ENCODE results near the gene CHPF. TPM values are rescaled to one million over a fixed set of nuclear protein-coding genes. Genes with fewer than 3 reads are reported as not detected.

Gene CHPF
- total RNA-seq, 2 experiments from 2014 or later, result 19.9 to 21.0 TPM

GRCh38 chr2:219505585-219505984 is 38.0 kb downstream of the CHPF start:
- CTCF ChIA-PET, result no interaction called here
- H3K4me1 Mint-ChIP-seq (ENCODE audit: low read depth), result peaks cover 15% of the 10 kb centered on the region
- no peaks in the 10 kb centered on the region for H3K9me3 Mint-ChIP-seq
- H3K27me3 Mint-ChIP-seq, result peaks cover 17% of the 10 kb centered on the region
- POLR2A ChIA-PET, result interaction anchor here (1.4 kb wide), 1 partner anchor 117 kb away, joined by 4 read pairs; the partner anchor contains the start of gene DNPEP
- H3K36me3 Mint-ChIP-seq, result peaks cover 36% of the 10 kb centered on the region
- DNase-seq, result no peak
- H3K27ac Mint-ChIP-seq, result no peak overlapping the region
- intact Hi-C loops (cut with micrococcal nuclease), result no loop called here
- H3K4me3 Mint-ChIP-seq, result no peak overlapping the region

GRCh38 chr2:219502618-219503017 is 41.0 kb downstream of the CHPF start:
- no peak for DNase-seq
- no peak overlapping the region for H3K4me3 Mint-ChIP-seq
- no peak overlapping the region for H3K27ac Mint-ChIP-seq
- ChIA-PET POLR2A (no interaction called here), CTCF (interaction anchor here (1.7 kb wide), 1 partner anchor 27 kb away, joined by 6 read pairs; no protein-coding TSS in a partner anchor)
- H3K27me3 Mint-ChIP-seq, result peaks cover 10% of the 10 kb centered on the region
- H3K4me1 Mint-ChIP-seq (ENCODE audit: low read depth), result peaks cover 28% of the 10 kb centered on the region
- intact Hi-C loops (cut with micrococcal nuclease), result no loop called here
- H3K9me3 Mint-ChIP-seq, result no peaks in the 10 kb centered on the region
- peaks cover 35% of the 10 kb centered on the region for H3K36me3 Mint-ChIP-seq

DNA sequence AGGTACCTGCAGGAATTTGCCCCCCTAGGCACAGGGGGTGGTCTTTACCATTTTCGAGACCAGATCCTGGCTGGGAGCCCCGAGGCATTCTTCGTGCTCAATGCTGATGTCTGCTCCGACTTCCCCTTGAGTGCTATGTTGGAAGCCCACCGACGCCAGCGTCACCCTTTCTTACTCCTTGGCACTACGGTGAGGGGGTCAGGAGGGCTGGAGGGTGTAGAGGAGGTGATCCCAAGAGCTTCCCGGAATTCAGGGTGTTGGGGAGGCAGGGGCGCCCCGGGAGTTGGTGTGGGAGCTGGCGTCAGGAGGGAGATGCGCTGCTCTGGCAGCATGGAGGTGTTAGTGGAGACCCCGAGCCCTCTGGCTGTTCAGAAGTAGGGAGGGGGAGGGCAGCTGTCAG is 41.8 kb downstream of the CHPF start:
- peaks cover 34% of the 10 kb centered on the region for H3K4me1 Mint-ChIP-seq (ENCODE audit: low read depth)
- peaks cover 31% of the 10 kb centered on the region for H3K36me3 Mint-ChIP-seq
- H3K27ac Mint-ChIP-seq, result no peak overlapping the region
- ChIA-PET CTCF (interaction anchor here (1.0 to 1.7 kb wide), 2 partner anchors 28 to 58 kb away, joined by 3 to 6 read pairs; no protein-coding TSS in a partner anchor), POLR2A (no interaction called here)
- no peak for DNase-seq
- H3K9me3 Mint-ChIP-seq, result no peaks in the 10 kb centered on the region
- peaks cover 15% of the 10 kb centered on the region for H3K27me3 Mint-ChIP-seq
- intact Hi-C loops (cut with micrococcal nuclease), result no loop called here
- H3K4me3 Mint-ChIP-seq, result no peak overlapping the region

DNA sequence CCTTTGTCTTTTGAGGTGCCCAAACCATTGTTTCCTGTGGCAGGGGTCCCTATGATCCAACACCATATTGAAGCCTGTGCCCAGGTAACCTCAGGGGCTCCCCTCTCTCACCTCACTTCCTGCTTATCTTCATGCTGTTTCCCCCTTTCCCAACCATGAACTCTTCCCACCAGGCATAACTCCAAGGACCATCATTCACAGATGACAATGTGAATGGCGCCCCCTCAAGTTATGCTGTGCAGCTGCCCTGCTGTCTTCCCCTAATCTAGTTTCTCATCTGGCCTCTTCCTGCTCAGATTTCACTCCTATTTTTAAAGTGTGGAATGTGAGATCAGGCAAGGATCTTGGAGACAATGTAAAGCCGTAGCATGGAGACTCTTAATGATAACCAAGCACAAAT is 43.5 kb downstream of the CHPF start:
- H3K9me3 Mint-ChIP-seq, result no peaks in the 10 kb centered on the region
- POLR2A ChIA-PET, result no interaction called here
- peaks cover 38% of the 10 kb centered on the region for H3K4me1 Mint-ChIP-seq (ENCODE audit: low read depth)
- no peak overlapping the region for H3K27ac Mint-ChIP-seq
- H3K27me3 Mint-ChIP-seq, result peaks cover 26% of the 10 kb centered on the region
- peak overlapping the region; percentile 33 for H3K4me3 Mint-ChIP-seq
- no peak for DNase-seq
- CTCF ChIA-PET, result interaction anchor here (0.7 to 10.7 kb wide), 4 partner anchors 9 to 112 kb away, joined by 3 to 277 read pairs (median 40); no protein-coding TSS in a partner anchor
- H3K36me3 Mint-ChIP-seq, result peaks cover 15% of the 10 kb centered on the region
- intact Hi-C loops (cut with micrococcal nuclease), result no loop called here

GRCh38 chr2:219499555-219499954 is 44.1 kb downstream of the CHPF start:
- no peaks in the 10 kb centered on the region for H3K9me3 Mint-ChIP-seq
- peaks cover 38% of the 10 kb centered on the region for H3K4me1 Mint-ChIP-seq (ENCODE audit: low read depth)
- peaks cover 32% of the 10 kb centered on the region for H3K27me3 Mint-ChIP-seq
- peak overlapping the region; percentile 83 for H3K4me3 Mint-ChIP-seq
- H3K36me3 Mint-ChIP-seq, result peaks cover 12% of the 10 kb centered on the region
- H3K27ac Mint-ChIP-seq, result peak overlapping the region; percentile 72
- no peak for DNase-seq
- ChIA-PET POLR2A (interaction anchor here (1.6 to 1.7 kb wide), 2 partner anchors 98 to 112 kb away, joined by 5 to 6 read pairs; partner anchors contain the start of genes DNPEP and STK11IP), CTCF (interaction anchor here (0.7 to 10.7 kb wide), 5 partner anchors 10 to 111 kb away, joined by 3 to 277 read pairs (median 43); partner anchors contain the start of genes CHPF and TMEM198)
- intact Hi-C loops (cut with micrococcal nuclease), result loop anchor here (2.0 to 5.0 kb wide), 2 partner anchors 23 to 57 kb away; no protein-coding TSS in a partner anchor

- Mint-ChIP-seq H3K4me3 (peak overlapping the region; percentile 83), H3K9me3 (no peaks in the 10 kb centered on the region), H3K4me1 (ENCODE audit: low read depth) (peaks cover 38% of the 10 kb centered on the region), H3K36me3 (peaks cover 7% of the 10 kb centered on the region), H3K27ac (peak overlapping the region; percentile 72), H3K27me3 (peaks cover 37% of the 10 kb centered on the region)
- CTCF ChIA-PET, result interaction anchor here (0.8 to 10.7 kb wide), 10 partner anchors 11 to 623 kb away, joined by 3 to 277 read pairs (median 4); partner anchors contain the start of genes CHPF and TMEM198
- POLR2A ChIA-PET, result interaction anchor here (1.1 to 1.7 kb wide), 5 partner anchors 17 to 111 kb away, joined by 3 to 6 read pairs (median 5); partner anchors contain the start of genes DNPEP and STK11IP
- intact Hi-C loops (cut with micrococcal nuclease), result loop anchor here (2.0 to 5.0 kb wide), 2 partner anchors 22 to 57 kb away; no protein-coding TSS in a partner anchor
- DNase-seq, result no peak
Measured at GRCh38 chr2:219499058-219499307, 44.6 kb downstream of the CHPF start.

- peak within 1 kb of the TSS; percentile 72 for H3K27ac Mint-ChIP-seq
- intact Hi-C loops (cut with micrococcal nuclease), result loop anchor here (1.0 to 5.0 kb wide), 8 partner anchors 11 to 110 kb away; partner anchors contain the start of genes CHPF and STK11IP
- ChIA-PET CTCF (interaction anchor here (0.6 to 10.7 kb wide), 12 partner anchors 11 to 622 kb away, joined by 3 to 277 read pairs (median 4); partner anchors contain the start of genes CHPF and TMEM198), POLR2A (interaction anchor here (0.6 to 1.7 kb wide), 7 partner anchors 16 to 281 kb away, joined by 3 to 6 read pairs (median 4); partner anchors contain the start of genes CHPF, DNPEP, STK11IP and TMEM198)
- H3K9me3 Mint-ChIP-seq, result no peaks in the 10 kb centered on the region
- DNase-seq, result peak; percentile 97
- peaks cover 41% of the 10 kb centered on the region for H3K27me3 Mint-ChIP-seq
- H3K4me3 Mint-ChIP-seq, result peak within 1 kb of the TSS; percentile 83
- H3K4me1 Mint-ChIP-seq (ENCODE audit: low read depth), result peaks cover 38% of the 10 kb centered on the region
- peaks cover 4% of the 10 kb centered on the region for H3K36me3 Mint-ChIP-seq
Measured at GRCh38 chr2:219498280-219499057, 45.1 kb downstream of the CHPF start, which contains the start of gene GMPPA. TSS of gene GMPPA (plus strand) at chr2:219498891. CDS start at chr2:219499976, 1,085 bp downstream.

DNA sequence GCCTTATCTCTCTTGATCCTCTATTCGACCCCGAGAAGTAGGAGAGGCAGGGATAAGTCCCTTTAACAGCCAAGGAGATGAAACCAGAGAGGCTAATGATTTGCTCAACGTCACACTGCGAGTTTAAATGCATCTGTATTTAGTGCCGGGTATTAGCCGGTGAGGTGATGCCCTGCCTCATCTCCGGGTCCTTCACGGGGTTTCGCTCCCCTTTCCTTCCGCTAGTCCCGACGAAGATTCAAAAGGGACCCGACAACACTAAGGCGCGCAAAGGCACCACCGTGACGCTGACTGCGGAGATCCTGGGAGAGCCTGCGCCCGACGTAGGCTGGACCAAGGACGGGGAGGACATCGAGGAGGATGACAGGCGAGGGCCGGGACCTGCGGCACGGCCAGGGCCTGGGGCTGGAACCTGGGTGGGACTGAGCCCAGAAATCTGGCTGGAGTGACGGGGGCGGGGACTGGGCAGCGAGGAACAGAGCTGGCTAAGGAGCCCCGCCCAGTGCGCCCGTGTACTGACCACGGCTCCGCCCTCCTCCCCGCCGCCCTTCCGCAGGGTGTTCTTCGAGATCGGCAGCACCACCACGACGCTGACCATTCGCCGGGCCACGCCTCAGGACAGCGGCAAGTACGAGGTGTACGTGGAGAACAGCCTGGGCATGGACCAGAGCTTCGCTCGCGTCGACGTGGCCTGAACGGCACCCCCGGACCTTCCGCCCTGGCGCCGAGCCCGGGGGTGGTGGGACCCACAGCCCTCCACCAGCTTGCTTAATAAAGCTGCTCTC is 45.9 kb downstream of the CHPF start:
- H3K9me3 Mint-ChIP-seq, result no peaks in the 10 kb centered on the region
- POLR2A ChIA-PET, result interaction anchor here (1.0 to 1.7 kb wide), 5 partner anchors 15 to 110 kb away, joined by 3 to 6 read pairs (median 5); partner anchors contain the start of genes CHPF, DNPEP, STK11IP and TMEM198
- peaks cover 38% of the 10 kb centered on the region for H3K4me1 Mint-ChIP-seq (ENCODE audit: low read depth)
- peaks cover 3% of the 10 kb centered on the region for H3K36me3 Mint-ChIP-seq
- CTCF ChIA-PET, result interaction anchor here (1.0 to 10.7 kb wide), 10 partner anchors 12 to 109 kb away, joined by 3 to 277 read pairs (median 6); partner anchors contain the start of genes ASIC4, CHPF and TMEM198
- intact Hi-C loops (cut with micrococcal nuclease), result loop anchor here (1.0 to 5.0 kb wide), 8 partner anchors 12 to 109 kb away; partner anchors contain the start of genes CHPF and STK11IP
- peaks cover 46% of the 10 kb centered on the region for H3K27me3 Mint-ChIP-seq
- H3K27ac Mint-ChIP-seq, result no peak overlapping the region
- peak overlapping the region; percentile 83 for H3K4me3 Mint-ChIP-seq
- peak; percentile 51 for DNase-seq

- Mint-ChIP-seq H3K4me3 (peak overlapping the region; percentile 83), H3K27ac (no peak overlapping the region), H3K4me1 (ENCODE audit: low read depth) (peaks cover 38% of the 10 kb centered on the region), H3K9me3 (no peaks in the 10 kb centered on the region), H3K36me3 (peaks cover 3% of the 10 kb centered on the region), H3K27me3 (peaks cover 50% of the 10 kb centered on the region)
- CTCF ChIA-PET, result interaction anchor here (0.7 to 10.7 kb wide), 10 partner anchors 11 to 148 kb away, joined by 3 to 277 read pairs (median 14); partner anchors contain the start of genes ASIC4, CHPF and TMEM198
- POLR2A ChIA-PET, result interaction anchor here (1.1 kb wide), 1 partner anchor 25 kb away, joined by 4 read pairs; no protein-coding TSS in a partner anchor
- DNase-seq, result no peak
- intact Hi-C loops (cut with micrococcal nuclease), result loop anchor here (5.0 kb wide), 1 partner anchor 55 kb away; no protein-coding TSS in a partner anchor
Measured at GRCh38 chr2:219496825-219497494, 46.6 kb downstream of the CHPF start.

DNA sequence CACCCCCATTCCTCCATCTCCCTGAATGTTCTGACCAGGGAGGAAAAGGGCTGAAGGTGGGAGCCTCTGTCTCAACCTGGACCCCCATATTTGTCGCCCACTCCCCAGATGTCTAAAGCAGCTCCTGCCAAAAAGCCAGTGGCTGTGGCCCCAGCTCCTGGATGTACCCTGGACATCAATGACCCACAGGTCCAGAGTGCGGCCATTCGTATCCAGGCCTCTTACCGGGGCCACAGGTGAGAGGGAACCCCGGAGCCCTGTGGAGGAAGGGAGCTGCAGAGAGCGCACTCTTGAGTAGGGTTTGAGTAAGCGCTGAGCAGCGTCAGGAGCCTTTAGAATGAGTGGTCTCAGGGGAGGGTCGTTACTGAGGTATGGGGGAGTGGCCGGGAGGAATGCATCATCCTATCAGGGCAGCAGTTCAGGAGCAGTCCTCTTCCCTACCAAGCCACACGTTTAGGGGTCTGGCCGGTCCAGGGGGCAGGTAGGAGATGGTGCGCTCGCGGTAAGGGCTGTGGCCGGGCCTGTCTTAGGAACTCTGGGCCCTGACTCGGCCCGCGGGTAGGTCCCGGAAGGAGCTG is 47.3 kb downstream of the CHPF start:
- H3K4me1 Mint-ChIP-seq (ENCODE audit: low read depth), result peaks cover 35% of the 10 kb centered on the region
- ChIA-PET CTCF (interaction anchor here (0.7 to 10.7 kb wide), 17 partner anchors 10 to 149 kb away, joined by 3 to 277 read pairs (median 5); partner anchors contain the start of genes ASIC4, CHPF and TMEM198), POLR2A (interaction anchor here (1.1 kb wide), 1 partner anchor 26 kb away, joined by 4 read pairs; no protein-coding TSS in a partner anchor)
- no peak for DNase-seq
- H3K4me3 Mint-ChIP-seq, result peak overlapping the region; percentile 18
- peaks cover 50% of the 10 kb centered on the region for H3K27me3 Mint-ChIP-seq
- peaks cover 2% of the 10 kb centered on the region for H3K36me3 Mint-ChIP-seq
- intact Hi-C loops (cut with micrococcal nuclease), result loop anchor here (5.0 kb wide), 1 partner anchor 54 kb away; no protein-coding TSS in a partner anchor
- H3K9me3 Mint-ChIP-seq, result no peaks in the 10 kb centered on the region
- no peak overlapping the region for H3K27ac Mint-ChIP-seq

Measured in activated CD4-positive, alpha-beta memory T cell treated with anti-CD3 and anti-CD28 coated beads for 36 hours (primary cell).